Activated CD8-positive, alpha-beta T cell treated with anti-CD3 and anti-CD28 coated beads, Interleukin-2, amount 10 ng/mL, durations not matched to agents 7 days and 5 days (primary cell): ENCODE measurements around the gene ARL2. TPM values are rescaled to one million over a fixed set of nuclear protein-coding genes. Genes with fewer than 3 reads are reported as not detected.
"Not testable (repeated sequence)": the region's sequence is repeated elsewhere in the genome, so short reads cannot be mapped to it uniquely, and the experiment has no call there.

ENCODE experiments used
- ATAC-seq: fragments of 150-1000 bp; cut with Tn5 transposase; one replicate; pipeline ENCODE4 v1.10.0; 2021; ENCODE audit warnings: moderate library complexity
- CTCF ChIA-PET: fragments of 350-600 bp; sonication (Branson Sonifier 250); formaldehyde crosslinking; loops from one replicate; lab custom pipeline; 2021; ENCODE audit warnings: antibody characterized with exemption; lab: Charles Lee
- POLR2A ChIA-PET: fragments of 350-600 bp; sonication (Branson Sonifier 250); formaldehyde crosslinking; loops from one replicate; lab custom pipeline; 2021; ENCODE audit warnings: antibody characterized with exemption; lab: Charles Lee
- DNase-seq: peaks from one replicate; pipeline ENCODE4 v3.0.0-alpha.2; 2020
- H3K27ac Mint-ChIP-seq: one replicate; pipeline ENCODE4 v1.8.0; 2021; ENCODE audit warnings: mild to moderate bottlenecking, mixed read lengths
- H3K27me3 Mint-ChIP-seq: one replicate; pipeline ENCODE4 v1.8.0; 2021; ENCODE audit warnings: low read depth, mixed read lengths
- H3K36me3 Mint-ChIP-seq: one replicate; pipeline ENCODE4 v1.8.0; 2021; ENCODE audit warnings: low read depth, mixed read lengths
- H3K4me1 Mint-ChIP-seq: one replicate; pipeline ENCODE4 v1.8.0; 2021; ENCODE audit warnings: low read depth, mixed read lengths
- H3K4me3 Mint-ChIP-seq: one replicate; pipeline ENCODE4 v1.8.0; 2021; ENCODE audit warnings: mild to moderate bottlenecking, mixed read lengths
- H3K9me3 Mint-ChIP-seq: one replicate; pipeline ENCODE4 v1.8.0; 2022; ENCODE audit warnings: mixed read lengths; ENCODE audit not compliant: insufficient read depth
- total RNA-seq, 2 experiments: library from RNA; stranded (reverse); gene quantifications; one replicate each; pipeline ENCODE4 v1.2.3, GENCODE V29; 2021

The ARL2 gene
- 10 to 100 TPM; 69.1 to 79.2 TPM for total RNA-seq

GRCh38 chr11:65013888-65014725 lies at the start of gene ARL2:
TSS of gene ARL2 (plus strand) at chr11:65014160. CDS start at chr11:65014208, 48 bp downstream.
- Mint-ChIP-seq H3K4me1 (peaks cover 25% of the 10 kb centered on the region), H3K36me3 (peaks cover 22% of the 10 kb centered on the region), H3K9me3 (no peaks in the 10 kb centered on the region), H3K27me3 (no peaks in the 10 kb centered on the region), H3K27ac (peak within 1 kb of the TSS; percentile 95), H3K4me3 (peak within 1 kb of the TSS; percentile 91)
- CTCF ChIA-PET: interaction anchor here (0.7 to 4.3 kb wide), 41 partner anchors 11 to 239 kb away, joined by 3 to 47 read pairs (median 5); partner anchors contain the start of genes BATF2, CDC42BPG, CDCA5 and FAU
- ATAC-seq: peak; percentile 86
- POLR2A ChIA-PET: interaction anchor here (1.2 to 3.2 kb wide), 10 partner anchors 13 to 203 kb away, joined by 3 to 14 read pairs (median 6); partner anchors contain the start of genes CDCA5, FAU, MRPL49 and PPP2R5B
- peak; percentile 89 for DNase-seq

GRCh38 chr11:64967375-64967774 lies 46.6 kb upstream of the ARL2 start:
- ChIA-PET CTCF (interaction anchor here (1.6 kb wide), 1 partner anchor 32 kb away, joined by 3 read pairs; no protein-coding TSS in a partner anchor), POLR2A (no interaction called here)
- DNase-seq (no peak), ATAC-seq (no peak)
- H3K9me3 Mint-ChIP-seq: no peaks in the 10 kb centered on the region
- no peak overlapping the region for H3K27ac Mint-ChIP-seq
- peaks cover 16% of the 10 kb centered on the region for H3K4me1 Mint-ChIP-seq
- H3K36me3 Mint-ChIP-seq: no peaks in the 10 kb centered on the region
- H3K27me3 Mint-ChIP-seq: no peaks in the 10 kb centered on the region
- no peak overlapping the region for H3K4me3 Mint-ChIP-seq

DNA sequence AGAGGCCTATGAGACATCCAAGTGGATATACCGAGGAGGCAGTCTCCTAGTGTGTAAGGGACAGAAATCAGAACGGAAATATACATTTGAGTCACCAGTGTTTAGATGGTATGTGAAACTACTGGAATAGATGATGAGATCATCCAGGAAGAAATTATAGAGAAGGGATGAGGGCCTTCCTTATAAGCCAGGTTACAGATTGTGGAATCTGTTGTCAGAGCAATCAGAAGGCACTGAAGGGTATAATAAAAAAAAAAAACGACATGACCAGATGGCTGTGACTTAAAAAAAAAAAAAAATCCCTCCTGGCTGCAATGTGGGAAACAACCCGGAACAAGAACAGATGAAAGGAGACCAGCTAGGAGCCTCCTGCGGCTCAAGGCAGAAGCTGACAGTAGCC lies 44.8 kb upstream of the ARL2 start:
- Mint-ChIP-seq H3K27me3 (no peaks in the 10 kb centered on the region), H3K9me3 (no peaks in the 10 kb centered on the region), H3K4me3 (no peak overlapping the region), H3K36me3 (no peaks in the 10 kb centered on the region), H3K27ac (no peak overlapping the region), H3K4me1 (peaks cover 17% of the 10 kb centered on the region)
- ATAC-seq: no peak
- POLR2A ChIA-PET: no interaction called here
- DNase-seq: no peak
- CTCF ChIA-PET: interaction anchor here (0.6 kb wide), 1 partner anchor 19 kb away, joined by 3 read pairs; no protein-coding TSS in a partner anchor

GRCh38 chr11:64970731-64971151 lies 43.2 kb upstream of the ARL2 start:
- Mint-ChIP-seq H3K27me3 (no peaks in the 10 kb centered on the region), H3K27ac (no peak overlapping the region)
- DNase-seq: peak; percentile 22

GRCh38 chr11:64971421-64972233 lies 42.3 kb upstream of the ARL2 start, which contains the start of gene MAJIN:
TSS of gene MAJIN (minus strand) at chr11:64972108. CDS start at chr11:64959405, 12,703 bp downstream.
- Mint-ChIP-seq H3K4me3 (peak within 1 kb of the TSS; percentile 45), H3K4me1 (peaks cover 18% of the 10 kb centered on the region), H3K27ac (no peak within 1 kb of the TSS), H3K36me3 (no peaks in the 10 kb centered on the region), H3K27me3 (no peaks in the 10 kb centered on the region), H3K9me3 (no peaks in the 10 kb centered on the region)
- ChIA-PET POLR2A (no interaction called here), CTCF (interaction anchor here (1.0 kb wide), 1 partner anchor 523 kb away, joined by 3 read pairs; no protein-coding TSS in a partner anchor)
- ATAC-seq: peak; percentile 78
- DNase-seq: peak; percentile 83

More at GRCh38 chr11:64970731-64971151, 43.2 kb upstream of the ARL2 start:
- Mint-ChIP-seq H3K36me3 (no peaks in the 10 kb centered on the region), H3K9me3 (no peaks in the 10 kb centered on the region), H3K4me1 (peaks cover 18% of the 10 kb centered on the region), H3K4me3 (no peak overlapping the region)
- ChIA-PET POLR2A (no interaction called here), CTCF (no interaction called here)
- no peak for ATAC-seq

DNA sequence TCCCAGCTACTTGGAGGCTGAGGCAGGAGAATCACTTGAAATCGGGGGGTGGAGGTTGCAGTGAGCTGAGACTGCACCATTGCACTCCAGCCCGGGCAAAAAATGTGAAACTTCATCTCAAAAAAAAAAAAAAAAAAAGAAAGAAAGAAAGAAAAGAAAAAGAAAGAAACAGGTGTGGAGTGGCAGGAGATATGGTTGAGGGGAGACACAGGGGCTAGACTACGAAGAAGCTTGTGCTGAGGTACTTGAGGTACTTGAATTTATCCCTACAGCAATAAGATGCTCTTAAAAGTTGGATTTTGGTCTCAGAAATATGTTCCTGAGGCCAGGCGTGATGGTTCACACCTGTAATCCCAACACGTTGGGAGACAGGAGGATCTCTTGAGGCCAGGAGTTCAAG lies 39.8 kb upstream of the ARL2 start:
- no peak for DNase-seq
- no peaks in the 10 kb centered on the region for H3K36me3 Mint-ChIP-seq
- no peak overlapping the region for H3K4me3 Mint-ChIP-seq
- POLR2A ChIA-PET: interaction anchor here (0.7 kb wide), 1 partner anchor 148 kb away, joined by 4 read pairs; the partner anchor contains the start of gene FAU
- ATAC-seq: no peak
- H3K27ac Mint-ChIP-seq: no peak overlapping the region
- H3K4me1 Mint-ChIP-seq: peaks cover 18% of the 10 kb centered on the region
- CTCF ChIA-PET: no interaction called here
- H3K27me3 Mint-ChIP-seq: no peaks in the 10 kb centered on the region
- H3K9me3 Mint-ChIP-seq: no peaks in the 10 kb centered on the region

DNA sequence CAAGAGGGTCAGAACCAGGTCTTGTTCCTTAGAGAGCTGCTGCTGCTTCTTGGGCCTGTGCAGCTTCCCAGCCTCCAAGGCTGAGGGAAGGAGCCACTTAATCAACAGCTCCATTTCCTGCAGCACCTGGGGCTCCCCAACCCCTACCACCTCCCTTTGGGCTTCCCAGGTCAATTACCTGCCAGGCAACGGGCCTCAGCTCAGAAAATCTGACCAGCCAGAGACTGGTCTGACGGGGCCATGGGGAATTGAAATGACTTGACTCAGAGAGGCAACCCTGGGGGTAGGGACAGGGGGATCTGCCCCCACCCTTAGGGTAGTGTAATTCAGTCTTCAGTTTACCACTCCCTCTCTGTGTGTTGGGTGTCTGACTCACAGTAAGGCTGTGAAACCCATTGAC lies 37.3 kb upstream of the ARL2 start:
- Mint-ChIP-seq H3K9me3 (no peaks in the 10 kb centered on the region), H3K27me3 (no peaks in the 10 kb centered on the region), H3K36me3 (no peaks in the 10 kb centered on the region), H3K27ac (no peak overlapping the region), H3K4me1 (peaks cover 12% of the 10 kb centered on the region), H3K4me3 (no peak overlapping the region)
- no peak for ATAC-seq
- no peak for DNase-seq
- ChIA-PET POLR2A (no interaction called here), CTCF (no interaction called here)

DNA sequence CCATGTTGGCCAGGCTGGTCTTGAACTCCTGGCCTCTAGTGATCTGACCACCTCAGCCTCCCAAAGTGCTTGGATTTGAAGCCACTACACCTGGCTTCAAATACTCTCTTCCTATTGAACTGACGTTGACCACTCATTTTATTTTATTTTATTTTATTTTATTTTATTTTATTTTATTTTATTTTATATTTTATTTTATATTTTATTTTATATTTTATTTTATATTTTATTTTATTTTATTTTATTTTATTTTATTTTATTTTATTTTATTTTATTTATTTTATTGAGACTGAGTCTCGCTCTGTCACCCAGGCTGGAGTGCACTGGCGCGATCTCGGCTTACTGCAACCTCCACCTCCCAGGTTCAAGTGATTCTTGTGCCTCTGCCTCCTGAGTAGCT lies 30.6 kb upstream of the ARL2 start:
- CTCF ChIA-PET, H3K27ac Mint-ChIP-seq, ATAC-seq, H3K4me3 Mint-ChIP-seq, POLR2A ChIA-PET, H3K27me3 Mint-ChIP-seq, H3K36me3 Mint-ChIP-seq, H3K9me3 Mint-ChIP-seq, H3K4me1 Mint-ChIP-seq, DNase-seq: not testable (repeated sequence)

- Mint-ChIP-seq H3K4me1 (peaks cover 13% of the 10 kb centered on the region), H3K27me3 (peaks cover 2% of the 10 kb centered on the region), H3K9me3 (no peaks in the 10 kb centered on the region), H3K4me3 (no peak overlapping the region), H3K36me3 (no peaks in the 10 kb centered on the region), H3K27ac (no peak overlapping the region)
- ATAC-seq (no peak), DNase-seq (no peak)
- ChIA-PET CTCF (interaction anchor here (0.6 kb wide), 1 partner anchor 19 kb away, joined by 3 read pairs; no protein-coding TSS in a partner anchor), POLR2A (no interaction called here)
These were observed 25.7 kb upstream of the ARL2 start for GRCh38 chr11:64987998-64988854.

DNA sequence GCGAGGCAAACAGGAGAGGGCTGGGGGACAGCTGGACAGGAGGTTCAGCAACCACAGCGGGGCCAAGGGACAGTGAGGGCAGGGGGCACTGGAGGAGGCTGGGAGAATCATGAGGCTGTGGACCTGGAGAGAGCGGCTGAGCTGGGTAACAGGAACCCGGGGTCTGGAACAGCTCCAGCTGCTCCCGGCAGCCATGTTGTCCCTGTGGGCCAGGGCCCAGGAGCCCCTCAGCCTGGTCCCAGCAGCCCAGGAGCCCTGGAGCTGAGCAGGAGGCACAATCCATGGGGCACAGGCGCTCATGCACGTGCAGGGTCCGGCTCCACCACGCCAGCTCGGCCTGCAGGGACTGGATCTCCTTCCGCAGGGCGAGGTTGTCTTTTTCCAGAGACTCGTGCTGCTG lies 24.5 kb upstream of the ARL2 start:
- Mint-ChIP-seq H3K36me3 (no peaks in the 10 kb centered on the region), H3K9me3 (no peaks in the 10 kb centered on the region), H3K4me3 (no peak overlapping the region), H3K27ac (no peak overlapping the region), H3K27me3 (peaks cover 2% of the 10 kb centered on the region), H3K4me1 (peaks cover 13% of the 10 kb centered on the region)
- CTCF ChIA-PET: interaction anchor here (1.3 kb wide), 1 partner anchor 24 kb away, joined by 3 read pairs; no protein-coding TSS in a partner anchor
- ATAC-seq: no peak
- POLR2A ChIA-PET: no interaction called here
- DNase-seq: no peak
